ENCODE results near the gene HS6ST3. TPM values are rescaled to one million over a fixed set of nuclear protein-coding genes. Genes with fewer than 3 reads are reported as not detected.

HS6ST3 gene
- total and polyA plus RNA-seq, 2 donors (not counting 1 experiment from before 2014, with no cell fraction given): not detected

DNA sequence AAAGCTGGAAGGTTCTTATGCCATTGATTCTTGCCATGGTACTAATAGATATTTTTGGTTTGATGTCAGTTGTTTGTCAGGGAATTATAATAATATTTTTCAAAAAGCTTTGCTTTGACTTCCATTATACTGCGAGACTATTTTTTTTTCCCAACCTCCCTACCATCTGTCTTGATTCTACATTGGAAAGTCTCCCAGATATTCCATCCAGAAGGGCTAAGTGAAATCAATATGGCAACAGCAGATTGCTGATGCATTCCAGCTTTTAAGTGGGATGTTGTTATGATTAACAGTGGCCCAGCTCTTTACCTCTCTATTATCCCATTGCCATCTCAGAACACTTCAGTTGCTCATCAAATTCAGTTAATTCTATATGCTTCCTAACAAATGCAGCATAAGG is 657.0 kb downstream of the HS6ST3 start:
- no peak for DNase-seq (ENCODE audit: low read depth in 2 of 2)
- Histone ChIP-seq H3K4me1 (ENCODE audit: control insufficient read depth, extremely low read depth, insufficient read depth, low read length) (no peaks in the 10 kb centered on the region), H2AFZ (ENCODE audit: low read length) (no peak overlapping the region), H3K4me2 (ENCODE audit: extremely low read depth, insufficient read depth, low read length) (no peak overlapping the region), H3K9me3 (ENCODE audit: control insufficient read depth, insufficient read depth, low read depth, low read length) (no peaks in the 10 kb centered on the region), H3K9ac (ENCODE audit: insufficient read depth, low read length) (no peak overlapping the region), H3K27me3 (ENCODE audit: control insufficient read depth, insufficient read depth, low read length) (no peaks in the 10 kb centered on the region), H3K36me3 (ENCODE audit: control insufficient read depth, insufficient read depth, low read length) (no peaks in the 10 kb centered on the region), H3K79me2 (ENCODE audit: control insufficient read depth, insufficient read depth, low read length) (no peaks in the 10 kb centered on the region), H3K27ac (ENCODE audit: insufficient read depth, low read length) (no peak overlapping the region), H4K20me1 (ENCODE audit: control insufficient read depth, extremely low read depth, insufficient read depth, low read length) (no peaks in the 10 kb centered on the region), H3K4me3 (replicated peaks in 1 of 4; ENCODE audit: control extremely low read depth in 1 of 4, insufficient read depth in 1 of 4, low read depth in 3 of 4, low read length in 4 of 4) (no peak overlapping the region)
- TF ChIP-seq EZH2 (IDR thresholded peaks at IDR 0.05; ENCODE audit: low read length, missing control alignments) (no peak), CTCF (conservative IDR thresholded peaks at IDR 0.05 in 1 of 2, IDR thresholded peaks at IDR 0.05 in 1 of 2; ENCODE audit: low read depth in 1 of 2, low read length in 2 of 2) (no peak)

DNA sequence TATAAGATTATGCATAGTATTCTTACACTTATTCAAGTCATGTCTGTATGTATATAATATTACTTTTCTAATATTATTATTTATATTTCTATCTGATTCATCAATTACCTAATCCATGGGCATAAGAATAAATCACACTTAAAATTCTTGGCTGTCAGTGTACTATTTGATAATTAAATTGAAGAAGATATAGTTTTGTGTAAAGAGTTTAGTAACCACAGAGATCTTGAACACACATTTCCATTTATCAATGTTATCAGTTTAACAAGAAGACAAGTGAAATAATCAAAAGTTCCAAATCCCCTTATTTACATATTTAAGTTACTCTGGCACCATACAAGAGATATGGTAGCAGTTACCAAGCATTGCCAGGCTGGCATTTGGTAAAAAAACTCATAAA is 659.9 kb downstream of the HS6ST3 start:
- TF ChIP-seq CTCF (conservative IDR thresholded peaks at IDR 0.05 in 1 of 2, IDR thresholded peaks at IDR 0.05 in 1 of 2; ENCODE audit: low read depth in 1 of 2, low read length in 2 of 2) (no peak), EZH2 (IDR thresholded peaks at IDR 0.05; ENCODE audit: low read length, missing control alignments) (no peak)
- Histone ChIP-seq H2AFZ (ENCODE audit: low read length) (no peak overlapping the region), H3K36me3 (ENCODE audit: control insufficient read depth, insufficient read depth, low read length) (no peaks in the 10 kb centered on the region)

GRCh38 chr13:96751089-96751488 is 661.2 kb downstream of the HS6ST3 start:
- no peak overlapping the region for H3K4me3 ChIP-seq (replicated peaks in 1 of 4; ENCODE audit: control extremely low read depth in 1 of 4, insufficient read depth in 1 of 4, low read depth in 3 of 4, low read length in 4 of 4)
- H4K20me1 ChIP-seq (ENCODE audit: control insufficient read depth, extremely low read depth, insufficient read depth, low read length): no peaks in the 10 kb centered on the region
- H3K4me2 ChIP-seq (ENCODE audit: extremely low read depth, insufficient read depth, low read length): no peak overlapping the region
- TF ChIP-seq EZH2 (IDR thresholded peaks at IDR 0.05; ENCODE audit: low read length, missing control alignments) (no peak), CTCF (conservative IDR thresholded peaks at IDR 0.05 in 1 of 2, IDR thresholded peaks at IDR 0.05 in 1 of 2; ENCODE audit: low read depth in 1 of 2, low read length in 2 of 2) (no peak)
- H2AFZ ChIP-seq (ENCODE audit: low read length): no peak overlapping the region
- no peak overlapping the region for H3K9ac ChIP-seq (ENCODE audit: insufficient read depth, low read length)
- DNase-seq (ENCODE audit: low read depth in 2 of 2): no peak
- H3K36me3 ChIP-seq (ENCODE audit: control insufficient read depth, insufficient read depth, low read length): no peaks in the 10 kb centered on the region
- H3K79me2 ChIP-seq (ENCODE audit: control insufficient read depth, insufficient read depth, low read length): no peaks in the 10 kb centered on the region
- no peaks in the 10 kb centered on the region for H3K27me3 ChIP-seq (ENCODE audit: control insufficient read depth, insufficient read depth, low read length)
- H3K27ac ChIP-seq (ENCODE audit: insufficient read depth, low read length): no peak overlapping the region
- H3K9me3 ChIP-seq (ENCODE audit: control insufficient read depth, insufficient read depth, low read depth, low read length): no peaks in the 10 kb centered on the region
- no peaks in the 10 kb centered on the region for H3K4me1 ChIP-seq (ENCODE audit: control insufficient read depth, extremely low read depth, insufficient read depth, low read length)

More for the DNA sequence above, 659.9 kb downstream of the HS6ST3 start:
- H3K27me3 ChIP-seq (ENCODE audit: control insufficient read depth, insufficient read depth, low read length): no peaks in the 10 kb centered on the region
- H3K9ac ChIP-seq (ENCODE audit: insufficient read depth, low read length): no peak overlapping the region
- DNase-seq (ENCODE audit: low read depth in 2 of 2): no peak
- H3K79me2 ChIP-seq (ENCODE audit: control insufficient read depth, insufficient read depth, low read length): no peaks in the 10 kb centered on the region
- no peaks in the 10 kb centered on the region for H4K20me1 ChIP-seq (ENCODE audit: control insufficient read depth, extremely low read depth, insufficient read depth, low read length)
- no peaks in the 10 kb centered on the region for H3K9me3 ChIP-seq (ENCODE audit: control insufficient read depth, insufficient read depth, low read depth, low read length)
- no peak overlapping the region for H3K4me3 ChIP-seq (replicated peaks in 1 of 4; ENCODE audit: control extremely low read depth in 1 of 4, insufficient read depth in 1 of 4, low read depth in 3 of 4, low read length in 4 of 4)
- no peak overlapping the region for H3K4me2 ChIP-seq (ENCODE audit: extremely low read depth, insufficient read depth, low read length)
- no peaks in the 10 kb centered on the region for H3K4me1 ChIP-seq (ENCODE audit: control insufficient read depth, extremely low read depth, insufficient read depth, low read length)
- H3K27ac ChIP-seq (ENCODE audit: insufficient read depth, low read length): no peak overlapping the region
